C4-2B (cell line): ENCODE data around the gene ANKRD24.

ENCODE experiments used
- ZFX ChIP-seq: fragments of 450-650 bp; IDR thresholded peaks from 2 replicates; pipeline ENCODE4 v1.6.1; 2017
- TF ChIP-seq, protein P1 (sequence below): fragments of 450-650 bp; conservative IDR thresholded peaks from 2 replicates; pipeline ENCODE4 v1.5.1; 2017; ENCODE audit warnings: mild to moderate bottlenecking

DNA sequence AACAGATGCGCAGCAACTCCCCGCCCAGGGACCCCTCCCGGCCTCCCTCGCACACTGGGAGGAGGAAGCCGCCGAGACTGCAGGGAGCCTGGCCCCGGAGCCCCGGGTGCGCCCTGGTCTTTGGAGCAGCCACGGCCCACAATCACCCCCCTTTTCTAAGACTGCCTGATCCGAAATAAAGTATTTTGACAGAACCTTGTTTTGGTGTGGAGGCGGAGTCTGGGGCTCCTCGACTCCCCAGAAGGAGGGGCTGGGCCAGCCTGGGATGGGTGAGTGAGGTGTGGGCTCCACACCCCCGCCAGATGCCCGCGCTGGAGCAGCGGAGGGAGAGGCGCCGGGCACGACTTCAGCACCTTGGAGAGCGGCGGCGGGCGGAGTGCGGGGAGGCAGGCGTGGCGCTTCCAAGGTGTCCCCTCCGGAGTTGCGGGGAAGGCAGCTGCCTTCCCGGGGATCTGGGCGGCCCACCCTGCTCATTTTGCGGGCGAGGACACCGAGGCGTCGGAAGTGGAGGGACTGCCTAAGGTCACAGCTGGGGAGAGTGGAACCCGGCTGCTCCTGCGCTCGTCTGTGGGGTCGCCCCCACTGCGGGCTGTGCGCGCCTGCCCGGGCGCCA, 9.5 kb upstream of the ANKRD24 start:
- TF ChIP-seq, protein P1, sequence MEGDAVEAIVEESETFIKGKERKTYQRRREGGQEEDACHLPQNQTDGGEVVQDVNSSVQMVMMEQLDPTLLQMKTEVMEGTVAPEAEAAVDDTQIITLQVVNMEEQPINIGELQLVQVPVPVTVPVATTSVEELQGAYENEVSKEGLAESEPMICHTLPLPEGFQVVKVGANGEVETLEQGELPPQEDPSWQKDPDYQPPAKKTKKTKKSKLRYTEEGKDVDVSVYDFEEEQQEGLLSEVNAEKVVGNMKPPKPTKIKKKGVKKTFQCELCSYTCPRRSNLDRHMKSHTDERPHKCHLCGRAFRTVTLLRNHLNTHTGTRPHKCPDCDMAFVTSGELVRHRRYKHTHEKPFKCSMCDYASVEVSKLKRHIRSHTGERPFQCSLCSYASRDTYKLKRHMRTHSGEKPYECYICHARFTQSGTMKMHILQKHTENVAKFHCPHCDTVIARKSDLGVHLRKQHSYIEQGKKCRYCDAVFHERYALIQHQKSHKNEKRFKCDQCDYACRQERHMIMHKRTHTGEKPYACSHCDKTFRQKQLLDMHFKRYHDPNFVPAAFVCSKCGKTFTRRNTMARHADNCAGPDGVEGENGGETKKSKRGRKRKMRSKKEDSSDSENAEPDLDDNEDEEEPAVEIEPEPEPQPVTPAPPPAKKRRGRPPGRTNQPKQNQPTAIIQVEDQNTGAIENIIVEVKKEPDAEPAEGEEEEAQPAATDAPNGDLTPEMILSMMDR = no peak
- no peak for TF ChIP-seq ZFX
